Endometrial microvascular endothelial cells (primary cell): ENCODE results near the gene GRM1. TPM values are rescaled to one million over a fixed set of nuclear protein-coding genes. Genes with fewer than 3 reads are reported as not detected.

Experiments used
- in situ Hi-C: cut with HindIII; loops from 2 replicates; pipeline ENCODE4 v1.10.0; 2017; ENCODE audit warnings: low sequenced_read_pairs, low pct_unique_long_range_greater_than_20kb; ENCODE audit errors: inconsistent ontology term
- total RNA-seq: library from RNA; depleted of rRNA; stranded (reverse); fragments of >200 nt; gene quantifications from one replicate; pipeline ENCODE4 v1.2.3, GENCODE V29; 2015; ENCODE audit errors: inconsistent ontology term

Gene GRM1
- total RNA-seq, 1 donor from 2014 or later, result not detected

DNA sequence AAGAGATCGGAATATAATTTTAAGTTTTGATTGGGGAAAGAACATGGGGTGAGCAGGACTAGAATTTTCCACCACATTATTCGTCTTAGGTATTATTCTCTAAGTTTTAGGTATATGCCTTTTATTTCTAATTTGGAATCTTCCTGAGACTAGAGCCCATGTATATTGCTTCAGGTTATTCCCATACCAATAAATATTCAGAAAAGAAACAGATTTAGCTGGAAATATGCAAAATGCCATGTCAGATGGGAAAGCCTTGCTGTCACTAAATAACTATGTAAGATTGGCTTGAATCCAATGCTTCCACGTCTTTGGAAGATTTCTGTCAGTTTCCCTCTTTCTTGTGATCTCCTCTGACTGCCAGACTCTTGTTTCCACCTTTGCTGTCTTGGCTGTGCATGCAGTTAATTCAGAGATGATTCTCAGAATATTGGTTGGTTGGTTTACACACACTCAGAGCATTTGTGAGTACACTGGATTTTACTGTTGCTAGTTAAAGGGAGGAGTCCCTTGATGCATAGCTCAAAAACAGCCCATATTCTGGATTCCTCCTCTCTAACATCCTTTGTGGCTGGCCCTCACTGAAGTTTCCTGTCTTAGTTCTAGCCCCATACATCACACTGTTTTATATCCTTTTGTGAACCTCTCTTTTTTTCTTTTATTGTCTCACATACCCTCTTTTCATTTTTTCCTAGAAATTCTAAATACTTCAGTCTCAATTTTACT lies 64.3 kb downstream of the GRM1 start:
- in situ Hi-C loops, result no loop called here

DNA sequence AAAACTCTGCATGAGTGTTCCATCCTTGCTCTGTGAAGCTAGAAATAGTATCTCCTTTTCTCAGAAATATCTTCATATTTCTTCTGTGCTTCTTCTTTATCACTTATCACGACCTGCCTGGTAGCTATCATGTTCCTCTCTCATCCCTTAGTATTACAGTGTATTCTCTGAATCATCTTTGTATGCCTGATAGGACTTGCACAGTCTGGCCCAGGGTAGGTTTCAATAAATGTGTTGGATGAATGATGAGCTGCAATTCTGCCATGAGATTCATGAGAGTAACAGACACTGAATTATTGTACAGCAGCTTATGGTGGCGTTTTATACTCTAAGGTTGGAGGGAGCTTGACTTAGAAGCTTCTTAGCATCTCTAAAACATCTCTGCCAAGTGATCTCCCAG lies 66.6 kb downstream of the GRM1 start:
- in situ Hi-C loops, result no loop called here

DNA sequence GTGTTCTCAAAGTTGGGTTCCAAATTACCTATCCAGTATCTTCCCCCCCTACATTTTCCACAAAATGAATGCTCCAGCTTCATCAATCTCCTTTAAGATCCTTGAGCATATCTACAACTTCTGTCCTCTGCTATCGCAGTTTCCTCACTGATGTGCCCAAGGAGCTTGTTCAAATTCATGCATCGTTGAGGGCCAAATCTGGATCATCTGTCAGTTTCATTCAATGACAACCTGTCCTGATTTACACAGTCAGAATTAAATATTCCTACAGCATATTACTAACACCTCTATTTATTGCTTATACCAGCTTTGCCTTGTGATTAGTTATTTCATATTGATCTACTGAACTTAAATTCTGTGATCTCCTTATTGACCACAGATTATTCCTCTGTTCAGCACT lies 68.7 kb downstream of the GRM1 start:
- in situ Hi-C loops, result no loop called here

DNA sequence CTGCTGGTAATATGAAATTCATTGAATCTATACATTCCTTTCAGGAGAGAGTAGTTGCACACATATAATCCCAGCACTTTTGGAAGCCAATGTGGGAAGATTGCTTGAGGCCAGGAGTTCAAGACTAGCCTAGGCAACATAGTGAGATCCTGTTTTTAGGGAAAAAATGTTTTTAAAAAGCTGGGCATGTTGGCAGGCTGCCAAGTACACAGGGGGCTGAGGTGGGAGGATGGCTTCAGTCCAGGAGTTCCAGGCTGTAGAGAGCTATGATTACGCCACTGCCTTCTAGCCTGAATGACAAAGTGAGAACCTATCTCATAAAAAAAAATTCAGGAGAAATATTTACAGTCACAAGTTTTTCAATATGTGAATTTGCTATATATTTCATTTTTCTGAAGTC lies 71.9 kb downstream of the GRM1 start:
- in situ Hi-C loops, result no loop called here

- in situ Hi-C loops, result no loop called here
Observed at GRCh38 chr6:146103416-146104072, 74.7 kb downstream of the GRM1 start.

DNA sequence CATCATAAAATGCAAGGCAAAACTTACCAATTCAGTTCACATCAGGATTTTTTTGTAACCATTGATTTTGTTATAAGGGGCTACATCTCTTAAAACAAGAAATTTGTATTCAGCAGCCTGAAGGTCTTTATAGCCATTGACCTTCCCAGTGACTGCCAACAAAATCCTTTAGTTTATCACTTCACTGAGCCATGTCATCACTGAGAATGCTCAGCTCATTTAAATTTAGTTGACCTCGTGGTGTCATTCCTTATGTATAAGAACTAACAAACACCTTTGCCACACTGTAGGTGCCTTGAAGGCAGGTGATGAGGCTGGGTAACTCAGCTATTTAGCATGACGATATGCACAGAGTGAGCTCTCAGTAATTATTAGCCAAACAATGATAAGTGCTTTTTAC lies 77.7 kb downstream of the GRM1 start:
- in situ Hi-C loops, result no loop called here

DNA sequence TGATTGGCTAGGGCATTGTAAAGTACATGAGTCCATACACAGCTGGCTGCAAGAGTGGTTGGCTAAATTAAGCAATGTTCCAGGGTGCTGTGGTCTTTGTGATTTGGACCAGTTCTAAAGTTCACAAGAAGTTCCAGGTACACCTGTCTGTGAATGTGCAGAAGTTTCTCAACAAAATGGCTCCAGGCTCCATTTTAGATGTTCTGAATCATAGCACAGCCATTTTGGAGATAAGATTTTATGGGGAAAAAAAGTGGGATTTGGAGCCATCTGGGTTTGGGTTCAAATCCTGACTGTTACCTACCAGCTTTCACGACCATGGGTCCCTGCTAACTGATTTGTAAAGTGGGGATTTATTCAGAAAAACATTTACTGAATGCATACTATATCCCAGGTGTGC lies 82.1 kb downstream of the GRM1 start:
- in situ Hi-C loops, result no loop called here

DNA sequence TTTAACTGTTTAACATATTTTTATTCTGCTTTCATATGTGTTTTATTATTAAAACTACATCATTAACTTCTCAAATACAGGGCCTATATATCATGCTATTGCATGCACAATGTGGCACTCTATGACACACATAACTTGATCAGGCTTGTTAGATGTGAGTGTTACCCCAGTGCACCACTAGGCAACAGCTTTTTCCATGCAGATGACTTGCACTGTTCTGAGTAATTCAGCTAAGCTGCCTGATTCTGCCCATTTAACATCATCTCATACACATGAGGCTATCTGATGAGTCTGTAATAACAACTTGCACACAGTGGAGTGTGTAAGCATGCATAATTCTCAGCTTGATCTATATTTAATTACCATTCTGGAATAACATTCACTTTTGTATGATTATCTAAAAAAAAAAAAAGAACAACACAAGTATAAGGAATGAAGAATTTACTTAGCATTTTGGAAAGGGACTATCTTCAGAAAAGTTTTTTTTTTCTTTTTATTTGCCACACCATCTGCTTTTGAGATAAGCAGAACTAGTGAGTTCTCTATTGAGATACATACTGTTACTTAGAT lies 83.1 kb downstream of the GRM1 start:
- in situ Hi-C loops, result no loop called here

DNA sequence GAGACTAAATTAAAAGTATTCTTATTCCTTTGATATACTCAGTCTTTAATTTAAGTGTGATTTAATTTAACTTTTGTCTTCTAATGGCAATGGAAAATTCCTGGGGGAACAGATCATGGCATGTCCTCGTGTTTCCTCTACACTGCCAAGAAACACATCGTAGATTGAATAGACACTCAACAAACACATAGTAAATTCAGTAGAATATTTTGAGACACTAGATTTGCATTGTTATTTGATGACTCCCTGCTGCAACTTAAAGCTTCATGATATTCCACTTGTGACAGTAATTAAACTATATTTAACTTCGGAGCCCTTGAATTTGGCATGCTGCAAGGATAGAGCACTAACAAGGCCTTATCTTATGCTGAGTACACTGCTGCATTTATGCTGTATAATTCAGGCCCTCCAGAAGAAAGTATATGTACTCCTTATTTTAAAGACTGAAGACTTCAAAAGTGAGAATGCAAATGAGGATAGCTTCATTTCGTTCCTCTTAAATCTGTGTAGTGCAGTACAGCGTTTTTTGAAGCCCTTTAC lies 84.3 kb downstream of the GRM1 start:
- in situ Hi-C loops, result no loop called here

DNA sequence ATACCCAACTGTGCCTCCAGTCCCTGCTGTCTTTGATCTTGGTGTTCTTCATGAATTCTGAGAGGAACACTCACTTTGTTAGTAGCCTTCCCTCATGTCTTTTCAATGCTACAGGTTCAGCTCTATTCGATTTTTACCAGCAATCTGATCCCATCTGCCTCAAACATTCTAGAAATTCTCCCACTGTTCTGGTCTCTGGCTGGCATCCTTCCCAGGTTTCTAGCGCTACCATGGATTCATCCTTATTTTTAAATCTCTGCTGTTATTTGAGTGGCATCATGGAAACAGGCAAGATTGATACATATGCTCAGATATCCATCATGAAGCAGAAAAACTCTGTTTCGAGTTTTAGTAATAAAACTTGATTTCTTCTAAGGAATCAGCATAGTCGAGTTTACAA lies 94.8 kb downstream of the GRM1 start:
- in situ Hi-C loops, result no loop called here

DNA sequence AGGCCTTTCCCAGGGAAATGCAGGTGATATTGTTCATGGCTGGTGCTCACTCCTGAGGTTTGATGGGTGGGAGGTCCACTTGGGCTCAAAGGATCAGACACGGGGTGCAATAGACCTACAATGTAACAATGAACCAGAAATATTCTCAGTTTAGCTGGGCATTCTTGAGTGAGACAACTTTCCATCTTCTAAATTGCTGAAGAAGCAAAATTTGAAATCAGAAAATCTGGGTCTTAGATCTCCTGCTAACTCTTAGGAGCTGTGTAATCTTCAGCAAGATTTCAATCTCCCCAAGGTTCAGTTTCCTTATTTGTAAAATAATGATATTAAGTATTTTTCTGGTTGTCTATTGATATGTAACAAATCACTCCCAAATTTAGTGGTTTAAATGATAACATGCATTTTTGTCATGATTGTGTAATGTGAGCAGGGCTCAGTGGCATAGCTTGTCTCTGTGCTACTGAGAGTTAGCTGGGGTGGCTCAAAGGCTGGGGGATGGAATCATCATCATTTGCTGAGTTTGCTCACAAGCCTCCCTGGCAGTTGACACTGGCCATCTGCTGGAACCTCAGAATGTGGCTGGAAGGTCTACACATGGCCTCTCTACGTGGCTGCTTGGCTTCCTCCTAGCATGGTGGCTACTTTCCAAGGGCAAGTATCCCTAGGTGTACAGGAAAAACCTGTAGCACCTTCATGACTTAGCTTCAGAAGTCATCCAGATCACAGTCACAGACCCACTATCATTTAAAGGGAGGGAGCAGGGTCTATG lies 98.8 kb downstream of the GRM1 start:
- in situ Hi-C loops, result no loop called here

GRCh38 chr6:146133866-146134265 lies 105.0 kb downstream of the GRM1 start:
- in situ Hi-C loops, result no loop called here

- in situ Hi-C loops, result no loop called here
Observed at GRCh38 chr6:146135167-146135566, 106.3 kb downstream of the GRM1 start.

DNA sequence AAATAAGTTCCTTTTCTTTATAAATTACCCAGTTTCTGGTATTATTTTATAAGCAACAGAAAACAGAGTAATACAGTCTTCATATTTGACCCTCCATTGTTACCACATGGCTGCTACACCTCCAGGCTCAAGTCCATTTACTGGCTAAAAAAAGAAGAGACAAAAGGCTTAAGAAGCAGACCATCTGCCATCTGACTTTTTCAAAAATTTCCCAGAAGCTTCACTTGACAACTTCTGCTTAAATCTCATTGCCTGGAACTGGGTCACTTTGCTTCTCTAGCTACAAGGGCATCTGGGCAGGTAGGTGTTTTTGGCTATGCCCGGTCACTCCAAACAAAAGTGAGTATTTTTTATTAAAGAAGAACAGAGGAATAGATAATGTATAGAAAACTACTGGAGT lies 118.0 kb downstream of the GRM1 start:
- in situ Hi-C loops, result no loop called here

GRCh38 chr6:146149770-146150169 lies 120.9 kb downstream of the GRM1 start:
- in situ Hi-C loops, result no loop called here

DNA sequence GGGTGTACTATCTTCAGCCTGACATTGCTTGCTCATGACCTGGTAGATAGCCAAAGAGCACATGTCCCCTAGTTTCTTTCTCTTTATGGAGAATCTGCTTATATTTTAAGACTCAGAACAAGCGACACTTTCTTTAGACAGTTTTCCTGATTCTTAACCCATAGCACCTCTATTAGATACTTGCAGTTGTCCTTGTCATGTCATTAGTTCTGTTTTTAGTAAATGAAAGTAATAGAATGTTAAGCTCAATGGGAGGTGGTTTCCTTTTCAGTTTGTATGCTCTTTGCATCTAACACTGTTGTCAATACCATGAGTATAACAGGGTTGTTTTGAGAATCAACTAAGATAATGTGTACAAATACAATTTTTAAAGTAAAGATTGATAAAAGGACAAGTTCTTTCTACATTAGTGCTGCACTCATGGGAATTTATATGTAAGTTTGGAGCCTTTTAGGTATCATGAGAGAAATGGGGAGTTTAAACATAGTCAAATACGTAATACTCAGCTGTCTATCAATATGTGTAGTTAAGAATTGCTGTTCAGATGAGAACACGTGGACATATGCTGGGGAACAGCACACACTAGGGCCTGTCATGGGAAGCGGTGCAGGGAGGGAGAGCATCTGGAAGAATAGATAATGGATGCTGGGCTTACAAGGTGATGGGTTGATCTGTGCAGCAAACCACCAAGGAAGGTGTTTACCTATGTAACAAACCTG lies 124.3 kb downstream of the GRM1 start:
- in situ Hi-C loops, result no loop called here

DNA sequence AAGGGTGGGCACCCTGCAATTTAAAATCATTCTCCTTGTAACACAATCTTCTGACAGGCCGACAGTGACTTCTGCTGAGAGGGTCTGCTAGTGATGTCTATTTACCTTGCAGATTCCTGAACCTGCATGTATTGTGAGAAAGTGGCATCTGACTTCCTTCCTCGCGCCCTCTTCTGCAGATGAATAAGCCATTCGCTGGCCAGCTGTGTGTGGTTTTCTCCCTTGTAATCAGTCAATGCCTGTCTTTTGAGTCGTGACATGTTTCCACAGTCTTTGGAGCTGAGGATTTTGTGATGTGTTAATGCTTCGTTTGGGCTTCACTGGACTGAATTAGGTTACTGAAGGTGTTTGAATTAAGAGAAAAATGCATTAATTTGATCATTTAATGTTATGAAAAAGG lies 125.3 kb downstream of the GRM1 start:
- in situ Hi-C loops, result no loop called here

- in situ Hi-C loops, result no loop called here
Observed at GRCh38 chr6:146161664-146162063, 132.8 kb downstream of the GRM1 start.

DNA sequence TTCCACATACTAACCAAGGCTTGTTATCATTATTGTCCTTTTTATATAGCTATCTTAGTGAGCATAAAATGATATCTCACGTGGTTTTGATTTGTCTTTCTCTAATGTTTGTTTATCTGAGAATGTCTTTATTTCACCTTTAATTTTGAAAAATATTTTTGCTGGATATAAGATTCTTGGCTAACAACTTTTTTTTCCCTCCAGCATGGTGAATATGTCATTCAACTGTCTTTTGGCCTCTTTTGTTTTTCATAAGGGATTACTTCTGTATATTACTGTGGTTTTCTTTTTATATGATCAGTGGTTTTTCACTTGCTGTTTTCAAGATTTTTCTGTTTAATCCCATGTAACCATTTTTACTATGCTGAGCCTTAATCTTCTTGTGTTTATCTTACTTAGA lies 141.0 kb downstream of the GRM1 start:
- in situ Hi-C loops, result no loop called here
